ENCODE measurements around the gene EARS2. TPM values are rescaled to one million over a fixed set of nuclear protein-coding genes. Genes with fewer than 3 reads are reported as not detected.

Gene EARS2
- polyA plus RNA-seq, 1 of the 3 experiments (the other 2 are of a cell fraction): 23.2 TPM

GRCh38 chr16:23500862-23501225, 56.3 kb downstream of the EARS2 start (continued):
- TF ChIP-seq FOXM1 (IDR thresholded peaks at IDR 0.05; ENCODE audit: low read depth) (no peak), SIN3A (IDR thresholded peaks at IDR 0.05; ENCODE audit: borderline replicate concordance, low read depth, low read length) (no peak), TAF1 (IDR thresholded peaks at IDR 0.05; ENCODE audit: borderline replicate concordance, low read depth, low read length) (no peak), CHD2 (IDR thresholded peaks at IDR 0.05; ENCODE audit: low read length, partially characterized antibody) (no peak), RCOR1 (IDR thresholded peaks at IDR 0.05; ENCODE audit: low read length) (no peak)

GRCh38 chr16:23500212-23500861, 56.8 kb downstream of the EARS2 start:
- 95% methylated on average over 9 of the region's 20 CpGs for WGBS (ENCODE audit: low lambda C conversion rate)
- H3K4me2 ChIP-seq: no peak overlapping the region
- no peaks in the 10 kb centered on the region for H3K27me3 ChIP-seq (ENCODE audit: insufficient read depth)
- POLR2A ChIA-PET: no interaction called here
- peaks cover 13 to 17% of the 10 kb centered on the region in 2 experiments; a peak in 3 of 4 replicates for H3K4me1 ChIP-seq (ENCODE audit: control insufficient read depth in 1 of 2, insufficient read depth in 2 of 2, low read depth in 1 of 2, low read length in 1 of 2)
- no peaks in the 10 kb centered on the region for H3K9me3 ChIP-seq
- peaks cover 77% of the 10 kb centered on the region for H4K20me1 ChIP-seq (ENCODE audit: insufficient read depth)
- no peak overlapping the region for H3K9ac ChIP-seq
- no peaks in the 10 kb centered on the region for H3K9me2 ChIP-seq
- H3K27ac ChIP-seq (ENCODE audit: low read depth in 2 of 2, low read length in 1 of 2): no peak overlapping the region
- peaks cover 92% of the 10 kb centered on the region for H3K79me2 ChIP-seq (ENCODE audit: insufficient read depth)
- DNase-seq: no peak
- TF ChIP-seq FOXJ3 (CRISPR knock-in tag; IDR thresholded peaks at IDR 0.05): no peak
- no peak for TF ChIP-seq TAF1 (IDR thresholded peaks at IDR 0.05; ENCODE audit: borderline replicate concordance, low read depth, low read length)
- TF ChIP-seq POLR2AphosphoS5 (IDR thresholded peaks at IDR 0.05; ENCODE audit: low read depth, low read length): no peak
- no peak for TF ChIP-seq REST (IDR thresholded peaks at IDR 0.05; ENCODE audit: low read depth, low read length)
- no peak for TF ChIP-seq MEF2A (IDR thresholded peaks at IDR 0.05; ENCODE audit: borderline replicate concordance, low read depth)
- no peak for TF ChIP-seq NRF1 (IDR thresholded peaks at IDR 0.05; ENCODE audit: low read depth, low read length)
- no peak for TF ChIP-seq MAX (IDR thresholded peaks at IDR 0.05; ENCODE audit: low read depth)
- no peak for TF ChIP-seq JUND (IDR thresholded peaks at IDR 0.05)
- TF ChIP-seq RAD21 (IDR thresholded peaks at IDR 0.05; ENCODE audit: low read length): no peak
- no peak for TF ChIP-seq USF2 (IDR thresholded peaks at IDR 0.05; ENCODE audit: borderline replicate concordance, low read depth, low read length)
- no peak for TF ChIP-seq NFIC (IDR thresholded peaks at IDR 0.05; ENCODE audit: borderline replicate concordance)
- no peak for TF ChIP-seq GABPA (IDR thresholded peaks at IDR 0.05; ENCODE audit: low read depth)
- TF ChIP-seq SMC3 (IDR thresholded peaks at IDR 0.05; ENCODE audit: low read depth, low read length): no peak
- no peak for TF ChIP-seq IRF3 (IDR thresholded peaks at IDR 0.05; ENCODE audit: low read depth, low read length)
- no peak for TF ChIP-seq RFX5 (IDR thresholded peaks at IDR 0.05; ENCODE audit: low read length)
- TF ChIP-seq SIN3A (IDR thresholded peaks at IDR 0.05; ENCODE audit: borderline replicate concordance, low read depth, low read length): no peak
- H3K36me3 ChIP-seq (replicated peaks in 1 of 2; ENCODE audit: control insufficient read depth in 1 of 2, insufficient read depth in 2 of 2, low read length in 1 of 2): peaks cover 1 to 9% of the 10 kb centered on the region in 2 experiments
- H3F3A ChIP-seq (replicated peaks; ENCODE audit: insufficient read depth): peaks cover 16% of the 10 kb centered on the region
- CTCF ChIA-PET: interaction anchor here (0.9 kb wide), 2 partner anchors 9 to 65 kb away, joined by 3 to 4 read pairs; no protein-coding TSS in a partner anchor
- H2AFZ ChIP-seq (ENCODE audit: low read depth): no peak overlapping the region
- H3K4me3 ChIP-seq (ENCODE audit: low read depth in 2 of 2, low read length in 1 of 2): no peak overlapping the region

All from SK-N-SH (cell line).